SK-N-SH (cell line): ENCODE data around the gene CARD8.

Experiments used
- CTCF ChIP-seq: fragments of 200-600 bp; sonication (generic); IDR thresholded peaks from 2 replicates; pipeline ENCODE4 v1.6.1; 2017; ENCODE audit warnings: antibody characterized with exemption, mild to moderate bottlenecking, moderate library complexity
- NRF1 ChIP-seq: IDR thresholded peaks from 2 replicates; pipeline ENCODE4 v1.6.1; 2012; ENCODE audit warnings: low read depth, mild to moderate bottlenecking, low read length
- POLR2AphosphoS5 ChIP-seq: IDR thresholded peaks from 2 replicates; pipeline ENCODE4 v1.6.1; 2012; ENCODE audit warnings: low read depth, low read length
- REST ChIP-seq: IDR thresholded peaks from 2 replicates; pipeline ENCODE4 v1.6.1; 2012; ENCODE audit warnings: mild to moderate bottlenecking, low read depth, low read length, moderate library complexity

- TF ChIP-seq POLR2AphosphoS5 (no peak), CTCF (no peak), NRF1 (no peak), REST (no peak)
Observed at GRCh38 chr19:48237057-48237456, 18.7 kb downstream of the CARD8 start.
